Measurements from ENCODE around the gene SUB1.

SUB1 gene

GRCh38 chr5:32541241-32541640 is 44.1 kb upstream of the SUB1 start (continued):
- no peak for TF ChIP-seq BACH2 (CRISPR knock-in tag; IDR thresholded peaks at IDR 0.05; ENCODE audit: borderline replicate concordance)
- no peak for TF ChIP-seq SNAI2 (CRISPR knock-in tag; IDR thresholded peaks at IDR 0.05)
- no peak for TF ChIP-seq ZNF565 (CRISPR knock-in tag; conservative IDR thresholded peaks at IDR 0.05; ENCODE audit: low read depth)

GRCh38 chr5:32542216-32543059 is 42.9 kb upstream of the SUB1 start:
- TF ChIP-seq PATZ1 (CRISPR knock-in tag; IDR thresholded peaks at IDR 0.05; ENCODE audit: borderline replicate concordance) (no peak), ZNF8 (CRISPR knock-in tag; IDR thresholded peaks at IDR 0.05) (peak; percentile 11; the same call in 1 of the 2 replicates)
- ATAC-seq, result peak; percentile 71

GRCh38 chr5:32543291-32543690 is 42.1 kb upstream of the SUB1 start:
- peak; percentile 67 for ATAC-seq
- TF ChIP-seq ARNTL (CRISPR knock-in tag; IDR thresholded peaks at IDR 0.05; ENCODE audit: borderline replicate concordance, low read depth) (no peak), ZFP30 (CRISPR knock-in tag; IDR thresholded peaks at IDR 0.05) (no peak), ZNF8 (CRISPR knock-in tag; IDR thresholded peaks at IDR 0.05) (no peak), TSHZ2 (CRISPR knock-in tag; IDR thresholded peaks at IDR 0.05) (no peak), TOX (CRISPR knock-in tag; IDR thresholded peaks at IDR 0.05; ENCODE audit: borderline replicate concordance) (no peak), PPARA (CRISPR knock-in tag; IDR thresholded peaks at IDR 0.05; ENCODE audit: borderline replicate concordance) (no peak)

GRCh38 chr5:32545102-32545800 is 40.1 kb upstream of the SUB1 start:
- no peak for TF ChIP-seq BACH2 (CRISPR knock-in tag; IDR thresholded peaks at IDR 0.05; ENCODE audit: borderline replicate concordance)
- no peak for TF ChIP-seq ZFP3 (CRISPR knock-in tag; IDR thresholded peaks at IDR 0.05)
- TF ChIP-seq CREB5 (CRISPR knock-in tag; IDR thresholded peaks at IDR 0.05; ENCODE audit: low read depth), result no peak
- TF ChIP-seq PPARA (CRISPR knock-in tag; IDR thresholded peaks at IDR 0.05; ENCODE audit: borderline replicate concordance), result no peak
- TF ChIP-seq TCF4 (CRISPR knock-in tag; IDR thresholded peaks at IDR 0.05; ENCODE audit: borderline replicate concordance), result no peak
- no peak for TF ChIP-seq ZNF8 (CRISPR knock-in tag; IDR thresholded peaks at IDR 0.05)
- ATAC-seq, result no peak

- ATAC-seq, result no peak
- TF ChIP-seq ZNF70 (CRISPR knock-in tag; IDR thresholded peaks at IDR 0.05), result no peak
- no peak for TF ChIP-seq RARB (CRISPR knock-in tag; IDR thresholded peaks at IDR 0.05)
- TF ChIP-seq TCF4 (CRISPR knock-in tag; IDR thresholded peaks at IDR 0.05; ENCODE audit: borderline replicate concordance), result no peak
- no peak for TF ChIP-seq BACH2 (CRISPR knock-in tag; IDR thresholded peaks at IDR 0.05; ENCODE audit: borderline replicate concordance)
- TF ChIP-seq OSR1 (CRISPR knock-in tag; IDR thresholded peaks at IDR 0.05), result no peak
- TF ChIP-seq POU6F1 (CRISPR knock-in tag; IDR thresholded peaks at IDR 0.05; ENCODE audit: borderline replicate concordance, low read depth), result no peak
- no peak for TF ChIP-seq PPARA (CRISPR knock-in tag; IDR thresholded peaks at IDR 0.05; ENCODE audit: borderline replicate concordance)
- no peak for TF ChIP-seq ESRRG (CRISPR knock-in tag; IDR thresholded peaks at IDR 0.05)
- TF ChIP-seq CSRNP3 (CRISPR knock-in tag; IDR thresholded peaks at IDR 0.05), result no peak
- no peak for TF ChIP-seq SNAI2 (CRISPR knock-in tag; IDR thresholded peaks at IDR 0.05)
- no peak for TF ChIP-seq CSDC2 (CRISPR knock-in tag; IDR thresholded peaks at IDR 0.05)
- no peak for TF ChIP-seq ZFP30 (CRISPR knock-in tag; IDR thresholded peaks at IDR 0.05)
- TF ChIP-seq ZC3H10 (CRISPR knock-in tag; IDR thresholded peaks at IDR 0.05), result no peak
- TF ChIP-seq PATZ1 (CRISPR knock-in tag; IDR thresholded peaks at IDR 0.05; ENCODE audit: borderline replicate concordance), result no peak
- no peak for TF ChIP-seq ZNF8 (CRISPR knock-in tag; IDR thresholded peaks at IDR 0.05)
- no peak for TF ChIP-seq ARNTL (CRISPR knock-in tag; IDR thresholded peaks at IDR 0.05; ENCODE audit: borderline replicate concordance, low read depth)
- no peak for TF ChIP-seq TOX (CRISPR knock-in tag; IDR thresholded peaks at IDR 0.05; ENCODE audit: borderline replicate concordance)
Observed at GRCh38 chr5:32551194-32551593, 34.2 kb upstream of the SUB1 start.
